CD4-positive, alpha-beta T cell treated with Interleukin-21 for 1 hour (primary cell): ENCODE results near the gene RHPN2.
"Not testable (repeated sequence)": the region's sequence is repeated elsewhere in the genome, so short reads cannot be mapped to it uniquely, and the experiment has no call there.

ENCODE experiments used
- DNase-seq: peaks from one replicate; pipeline ENCODE4 v3.0.0-alpha.2; 2020

Gene RHPN2

DNA sequence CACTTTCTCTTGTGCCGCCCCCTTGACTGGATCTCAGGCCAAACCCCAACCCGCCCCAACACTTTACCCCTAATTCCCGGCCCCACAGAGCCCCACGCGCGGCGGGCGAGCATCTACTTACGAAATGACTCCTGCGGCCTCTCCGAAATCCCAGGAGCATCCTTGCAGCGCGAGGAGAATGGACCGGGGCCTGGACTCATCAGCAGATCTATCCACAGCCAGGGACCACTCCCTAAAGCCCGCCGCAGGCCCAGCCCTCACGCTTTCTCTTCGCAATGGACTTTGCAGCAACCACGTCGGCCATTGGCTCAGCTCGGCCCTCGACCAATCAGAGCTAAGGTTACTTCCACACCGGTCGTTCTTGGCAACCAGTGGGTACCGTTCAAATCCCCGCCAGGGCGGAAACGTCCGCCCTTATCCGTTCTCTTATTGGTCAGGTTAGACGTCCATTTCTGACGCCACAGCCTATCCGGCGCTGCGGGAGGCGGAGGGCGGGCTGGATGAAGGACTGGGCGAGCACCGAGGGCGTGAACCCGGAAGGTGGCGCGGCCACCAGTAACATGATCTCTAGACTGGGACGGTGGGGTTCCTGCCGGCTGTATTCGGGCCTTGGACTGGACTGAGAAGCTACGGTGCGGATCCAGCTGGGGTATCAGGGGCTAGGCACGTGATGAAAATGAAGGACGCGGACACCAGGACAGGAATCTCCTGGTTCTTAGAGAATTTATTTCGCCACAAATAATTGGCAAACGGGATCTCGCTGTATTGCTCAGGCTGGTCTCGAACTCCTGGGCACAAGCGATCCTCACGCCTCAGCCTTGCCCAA lies 92.8 kb downstream of the RHPN2 start, which contains the start of the genes CEP89 and FAAP24:
TSS of gene CEP89 (minus strand) at position 244 of the 826 bp plus-strand sequence. CDS start at position 160, 84 bp downstream.
TSS of gene FAAP24 (plus strand) at position 528 of the 826 bp plus-strand sequence. CDS start 955 bp downstream, outside the sequence.
- peak; percentile 100 for DNase-seq

DNA sequence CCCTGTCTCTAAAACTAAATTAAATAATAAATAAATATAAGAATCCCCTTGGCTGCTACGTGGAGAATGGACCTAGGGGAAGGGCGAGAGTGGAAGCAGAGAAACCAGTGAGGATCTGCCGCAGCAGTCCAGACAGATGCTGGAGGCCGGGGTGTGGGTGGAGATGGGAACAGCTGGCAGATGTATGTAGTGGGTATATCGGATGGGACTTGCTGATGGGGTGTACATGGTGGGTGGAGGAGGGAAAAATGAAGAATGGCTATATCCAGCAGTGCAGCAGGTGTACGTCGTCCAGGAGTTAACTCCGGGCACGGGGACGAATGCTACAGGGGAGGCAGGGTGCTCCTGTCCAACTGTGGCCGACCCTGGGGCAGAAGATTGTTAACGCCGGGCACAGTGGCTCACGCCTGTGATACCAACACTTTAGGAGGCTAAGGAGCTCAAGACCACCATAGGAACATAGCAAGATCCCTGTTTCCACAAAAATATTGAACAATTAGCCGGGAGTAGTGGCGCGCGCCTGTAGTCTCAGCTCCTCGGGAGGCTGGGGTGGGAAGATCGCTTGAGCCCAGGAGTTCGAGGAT lies 93.6 kb downstream of the RHPN2 start:
- no peak for DNase-seq

DNA sequence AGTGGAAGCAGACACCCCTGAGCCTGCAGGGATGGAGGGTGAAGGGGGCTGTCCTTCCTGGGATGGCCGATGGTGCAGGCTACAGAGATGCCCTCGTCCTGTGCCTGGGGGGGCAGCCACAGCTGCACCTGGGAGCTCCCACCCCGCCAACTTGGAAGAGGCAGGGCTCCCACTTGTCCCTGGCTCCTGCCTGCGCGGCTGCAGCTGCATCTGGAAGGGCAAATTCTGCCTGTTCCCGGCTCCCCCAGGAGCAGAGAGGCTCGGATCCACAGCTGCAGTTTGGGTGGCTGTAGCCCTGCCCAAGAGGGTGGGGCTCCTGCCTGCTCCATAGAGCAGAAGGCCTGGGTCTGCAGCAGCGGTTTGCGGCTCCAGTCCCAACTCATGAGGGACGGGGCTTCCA lies 95.1 kb downstream of the RHPN2 start:
- no peak for DNase-seq

DNA sequence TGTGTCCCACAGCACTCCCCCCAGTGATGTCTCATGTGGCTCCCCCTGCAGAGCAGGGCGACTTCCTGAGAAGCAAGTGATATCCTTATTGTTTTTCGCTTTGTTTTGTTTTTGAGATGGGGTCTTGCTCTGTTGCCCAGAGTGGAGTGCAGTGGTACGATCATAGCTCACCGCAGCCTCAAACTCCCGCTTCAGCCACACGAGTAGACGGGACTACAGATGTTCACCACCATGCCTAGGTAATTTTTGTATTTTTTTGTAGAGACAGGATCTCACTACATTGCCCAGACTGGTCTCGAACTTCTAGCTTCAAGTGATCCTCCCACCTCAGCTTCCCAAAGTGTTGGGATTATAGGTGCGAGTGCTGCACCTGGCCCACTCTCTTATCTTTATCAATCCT lies 97.9 kb downstream of the RHPN2 start:
- DNase-seq = no peak

DNA sequence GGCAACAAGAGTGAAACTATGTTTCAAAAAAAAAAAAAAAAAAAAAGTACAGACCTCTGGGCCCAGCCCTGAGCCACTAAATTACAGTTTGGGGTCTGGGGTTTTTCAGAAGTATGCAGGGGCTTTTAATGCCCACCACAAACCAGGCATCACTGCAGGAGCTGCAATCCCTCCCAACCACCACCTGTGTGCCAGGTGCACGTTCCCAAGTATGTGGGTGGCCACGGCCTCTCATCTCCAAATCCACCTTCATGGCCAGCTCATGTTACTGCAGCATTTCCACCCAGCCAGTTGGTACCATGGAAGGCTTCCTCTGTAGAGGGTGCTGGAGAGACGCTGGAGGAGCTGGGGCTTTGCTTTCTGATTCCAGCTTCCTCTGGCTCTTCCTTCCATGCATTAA lies 119.4 kb downstream of the RHPN2 start:
- DNase-seq = no peak

DNA sequence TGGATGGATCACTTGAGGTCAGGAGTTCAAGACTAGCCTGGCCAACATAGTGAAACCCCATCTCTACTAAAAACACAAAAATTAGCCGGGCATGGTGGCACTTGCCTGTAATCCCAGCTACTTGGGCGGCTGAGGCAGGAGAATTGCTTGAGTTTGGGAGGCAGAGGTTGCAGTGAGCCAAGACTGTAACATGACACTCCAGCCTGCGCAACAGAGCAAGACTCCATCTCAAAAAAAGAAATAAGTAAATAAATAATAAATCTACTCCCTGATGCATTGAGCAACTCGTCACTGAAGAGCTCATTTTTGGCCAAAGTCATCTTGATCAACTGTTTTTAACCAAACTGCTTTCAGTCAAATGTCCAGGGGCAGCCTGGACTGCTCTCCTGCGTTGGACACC lies 123.4 kb downstream of the RHPN2 start:
- not testable (repeated sequence) for DNase-seq

DNA sequence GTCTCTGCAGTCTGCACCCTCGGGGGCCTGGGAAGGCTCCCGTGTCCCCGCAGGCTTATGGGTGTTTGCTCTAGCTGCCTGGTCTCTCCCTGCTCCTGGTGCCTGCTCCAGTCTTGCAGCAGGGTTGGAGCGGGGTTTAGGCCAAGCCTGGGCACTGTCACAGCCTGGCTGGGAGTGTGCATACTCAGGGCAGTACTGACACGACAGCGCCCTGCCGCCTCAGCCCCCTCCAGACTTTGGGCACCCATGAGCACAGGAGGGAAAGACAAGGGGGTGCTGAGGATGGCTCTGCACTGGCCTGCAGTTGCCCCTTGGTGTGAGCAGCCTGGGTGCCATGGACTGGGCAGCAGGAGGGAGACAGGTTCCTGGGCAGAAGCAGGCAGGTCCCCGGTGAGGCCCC lies 128.6 kb downstream of the RHPN2 start:
- no peak for DNase-seq

DNA sequence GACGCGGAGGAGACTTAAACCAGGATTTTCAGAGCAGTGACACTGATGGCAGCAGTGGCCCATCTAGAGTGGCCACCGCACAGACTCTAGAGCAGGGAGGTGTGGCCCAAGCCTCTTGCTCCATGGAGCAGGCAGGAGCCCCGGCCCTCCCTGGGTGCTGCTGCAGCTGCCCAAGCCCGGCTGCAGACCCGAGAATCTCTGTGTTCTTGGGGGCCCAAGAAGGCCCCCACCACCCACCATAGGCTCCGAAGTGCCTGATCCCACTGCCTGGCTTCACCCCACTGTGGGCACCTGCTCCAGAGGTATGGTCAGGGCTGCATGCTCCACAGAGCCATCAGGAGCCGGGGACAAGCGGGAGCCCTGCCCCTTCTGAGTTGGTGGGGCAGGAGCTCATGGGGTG lies 129.1 kb downstream of the RHPN2 start:
- no peak for DNase-seq

DNA sequence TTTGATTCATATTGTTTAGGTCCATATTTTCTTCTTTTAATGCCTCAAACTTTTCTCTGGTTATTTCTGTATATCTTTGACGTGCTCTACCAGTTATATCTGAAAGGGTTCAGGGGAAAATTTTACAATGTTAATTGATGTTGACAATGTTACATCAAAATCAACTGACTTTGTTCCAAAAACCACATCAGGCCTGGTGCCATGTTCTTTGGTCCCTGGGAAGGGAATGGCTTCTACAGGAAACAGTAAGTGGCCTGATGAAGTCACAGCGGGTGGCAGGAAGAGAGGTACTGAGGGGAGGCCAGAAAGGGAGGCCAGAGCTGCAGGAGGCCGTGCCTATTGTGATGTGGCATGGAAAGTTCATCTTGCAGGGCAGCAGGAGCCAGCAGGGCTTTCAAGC lies 131.1 kb downstream of the RHPN2 start:
- no peak for DNase-seq

DNA sequence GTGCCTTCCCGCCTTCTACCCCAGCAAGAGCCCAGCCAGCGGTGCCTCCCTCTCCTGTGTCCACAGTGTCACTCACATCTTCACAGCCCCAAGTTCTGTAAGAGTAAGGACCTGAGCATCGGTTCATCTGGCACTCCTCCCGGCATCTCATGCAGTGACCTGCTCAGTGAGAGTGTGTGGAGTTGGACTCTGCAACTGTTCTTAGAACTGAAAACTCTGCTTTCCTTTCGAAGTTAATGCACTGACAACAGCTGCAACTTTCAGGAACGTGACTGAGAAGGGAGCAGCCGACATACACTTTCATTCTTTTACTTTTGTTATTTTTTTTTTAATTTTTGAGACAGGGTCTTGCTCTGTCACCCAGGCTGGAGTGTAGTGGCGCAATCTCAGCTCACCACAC lies 134.1 kb downstream of the RHPN2 start:
- no peak for DNase-seq

DNA sequence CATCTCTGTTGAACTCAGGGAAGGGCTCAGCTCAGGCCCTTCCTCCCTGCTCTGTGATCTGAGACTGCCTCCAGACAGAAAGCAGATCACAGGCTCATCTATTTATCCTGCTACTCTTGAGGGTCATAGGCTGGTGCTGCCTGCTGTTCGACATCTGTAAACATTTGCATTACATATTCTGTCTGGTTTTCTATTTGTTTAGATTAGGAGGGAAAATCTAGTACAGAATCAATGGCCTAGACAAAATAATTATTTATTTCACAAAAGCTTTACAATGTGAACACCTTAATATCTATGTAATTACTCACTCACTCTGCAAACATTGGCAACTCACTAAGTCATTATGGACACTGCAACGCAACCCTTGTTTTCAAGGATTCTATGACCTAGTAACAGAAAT lies 135.9 kb downstream of the RHPN2 start:
- DNase-seq = no peak
